GM18520 (cell line): ENCODE measurements around the gene PAEP.

Experiments
- ATAC-seq: cut with Tn5 transposase; IDR thresholded peaks from one replicate; pipeline ENCODE4 v1.9.1; 2021; ENCODE audit not compliant: unreplicated experiment

The PAEP gene

GRCh38 chr9:135574331-135574730 lies 12.8 kb downstream of the PAEP start:
- no peak for ATAC-seq

DNA sequence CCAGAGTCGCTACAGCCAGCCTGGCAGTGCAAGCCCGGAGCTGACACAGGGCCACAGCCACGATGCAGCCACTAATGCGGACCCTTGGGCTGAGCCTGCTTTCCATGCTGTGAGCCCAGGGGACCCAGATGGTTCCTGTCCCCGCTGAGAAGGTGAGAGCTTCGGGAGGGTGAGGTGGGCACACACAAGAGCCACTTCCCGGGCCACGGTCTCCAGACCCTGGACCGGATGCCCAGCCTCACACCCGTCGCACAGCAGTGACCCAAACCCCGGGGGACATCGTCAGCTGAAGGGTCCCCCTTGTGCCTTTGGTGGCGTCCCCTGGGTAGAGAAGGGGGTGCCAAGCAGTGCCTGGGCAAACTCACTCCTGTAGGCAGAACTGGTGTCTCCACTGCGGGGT lies 13.4 kb downstream of the PAEP start:
- no peak for ATAC-seq

DNA sequence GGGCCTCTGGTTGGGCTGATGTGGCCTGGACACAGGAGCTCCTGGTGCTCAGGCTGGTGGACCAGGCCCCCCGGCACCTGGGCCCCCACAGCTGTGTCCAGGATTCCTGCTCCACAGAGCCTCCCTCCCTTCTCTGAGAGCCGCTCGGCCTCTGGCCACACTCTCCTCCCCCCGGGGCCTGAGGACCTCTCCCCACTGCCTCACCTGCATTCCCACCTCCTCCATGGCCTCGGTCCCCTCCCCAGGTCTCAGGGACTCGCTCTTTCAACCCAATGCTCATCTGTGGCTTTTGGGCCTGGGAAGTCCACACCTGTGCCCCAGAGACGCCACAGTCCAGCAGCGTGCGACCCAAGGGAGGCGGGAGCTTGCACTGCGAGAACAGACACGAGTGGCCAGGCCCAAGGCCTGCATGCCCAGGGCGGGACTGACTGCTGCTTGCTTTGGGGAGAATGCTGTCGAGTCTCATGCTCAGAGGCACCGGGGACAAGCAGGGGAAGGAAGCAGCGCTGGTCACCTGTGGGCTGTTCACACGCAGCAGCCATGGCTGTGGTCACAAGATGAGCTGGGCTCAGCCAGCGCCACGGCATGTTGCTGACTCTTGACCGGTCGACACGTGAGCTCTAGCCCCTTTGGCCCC lies 14.6 kb downstream of the PAEP start:
- ATAC-seq, result no peak

DNA sequence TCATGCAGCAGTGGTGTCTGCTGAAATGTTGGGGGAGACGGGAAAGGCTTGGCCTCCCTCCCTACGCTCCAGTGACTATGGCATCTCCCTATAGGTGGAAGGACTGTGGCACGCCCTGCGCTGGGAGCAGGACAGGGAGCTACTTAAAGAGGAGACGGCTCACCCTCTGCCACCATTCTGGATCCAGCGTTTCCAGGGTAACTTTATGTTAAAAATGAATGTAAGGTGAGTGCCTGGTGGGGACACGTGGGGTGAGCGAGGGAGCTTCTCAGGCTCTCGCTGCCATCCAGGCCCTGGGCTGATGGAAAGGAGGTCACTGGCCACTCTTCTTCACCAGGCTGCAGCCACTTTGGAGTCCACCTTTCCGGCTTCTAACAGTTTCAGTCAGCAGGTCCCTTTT lies 15.7 kb downstream of the PAEP start:
- ATAC-seq, result no peak

- ATAC-seq, result no peak
Observed at GRCh38 chr9:135579356-135579755, 17.8 kb downstream of the PAEP start.

- ATAC-seq, result no peak
Observed at GRCh38 chr9:135579889-135580660, 18.5 kb downstream of the PAEP start.

DNA sequence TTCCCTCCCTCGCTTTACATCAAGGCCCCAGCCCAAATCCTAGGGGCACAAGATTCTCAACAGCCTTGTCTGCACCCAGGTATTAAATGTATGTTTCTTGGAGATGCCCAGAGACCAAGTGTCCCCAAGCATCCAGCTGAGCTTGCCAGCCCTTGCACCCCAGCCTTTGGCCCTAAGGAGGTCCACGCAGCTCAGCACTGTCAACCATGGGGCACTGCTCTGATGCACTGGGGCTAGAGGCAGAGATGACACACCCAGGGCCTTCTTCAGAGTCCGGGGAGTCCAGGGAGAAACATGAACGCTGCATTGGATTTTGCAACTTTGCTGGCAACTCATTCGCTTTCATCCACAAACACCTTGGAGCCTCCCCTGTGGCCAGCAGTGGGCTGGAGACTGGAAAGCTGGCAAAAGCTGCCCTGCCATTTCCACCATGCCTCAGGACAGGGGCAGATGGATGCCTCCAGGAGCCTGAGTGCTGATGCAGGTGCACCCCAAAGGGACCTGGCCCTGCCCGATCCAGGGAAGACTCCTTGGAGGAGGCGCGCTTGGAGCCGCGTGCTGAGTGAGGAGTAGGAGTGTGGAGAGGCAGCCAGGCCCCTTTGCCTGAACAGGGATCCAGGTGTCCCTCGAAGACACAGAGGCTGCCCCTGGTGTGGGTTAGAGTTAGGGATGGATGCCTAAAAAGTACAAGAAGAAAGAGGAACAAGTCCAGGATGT lies 19.3 kb downstream of the PAEP start:
- no peak for ATAC-seq

DNA sequence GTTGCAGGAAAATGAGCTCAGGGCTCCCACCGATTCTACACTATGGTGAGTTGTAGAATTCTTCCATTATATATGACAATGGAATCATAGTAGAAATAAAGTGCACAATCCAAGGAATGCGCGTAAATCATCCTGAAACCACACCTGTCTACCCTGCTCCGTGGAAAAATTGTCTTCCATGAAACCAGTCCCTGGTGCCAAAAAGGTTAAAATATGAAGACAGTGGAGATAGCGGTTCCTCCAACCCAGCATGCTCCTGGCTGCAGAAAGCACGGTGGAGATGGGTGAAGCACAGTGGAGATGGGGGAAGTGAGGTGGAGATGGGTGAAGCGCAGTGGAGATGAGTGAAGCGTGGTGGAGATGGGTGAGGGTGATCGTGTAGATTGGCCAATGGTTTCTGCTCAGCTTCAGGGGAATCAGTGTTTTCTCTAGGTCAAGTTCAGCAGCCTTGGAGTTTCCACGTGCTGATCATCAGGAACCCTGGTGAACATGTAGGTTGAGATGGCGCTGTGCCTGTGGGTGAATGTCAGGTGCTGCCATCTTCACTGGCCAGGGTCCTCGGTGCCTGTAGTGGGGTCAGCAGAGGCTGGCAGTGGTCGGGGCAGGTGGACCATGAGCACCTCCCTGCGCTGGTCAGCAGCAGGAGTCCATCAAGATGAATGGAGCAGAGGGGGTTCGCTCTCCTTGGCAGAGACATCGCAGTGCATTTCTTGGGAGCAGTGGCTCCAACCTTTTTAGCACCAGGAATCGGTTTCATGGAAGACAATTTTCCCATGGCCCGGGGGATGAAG lies 20.3 kb downstream of the PAEP start:
- no peak for ATAC-seq

DNA sequence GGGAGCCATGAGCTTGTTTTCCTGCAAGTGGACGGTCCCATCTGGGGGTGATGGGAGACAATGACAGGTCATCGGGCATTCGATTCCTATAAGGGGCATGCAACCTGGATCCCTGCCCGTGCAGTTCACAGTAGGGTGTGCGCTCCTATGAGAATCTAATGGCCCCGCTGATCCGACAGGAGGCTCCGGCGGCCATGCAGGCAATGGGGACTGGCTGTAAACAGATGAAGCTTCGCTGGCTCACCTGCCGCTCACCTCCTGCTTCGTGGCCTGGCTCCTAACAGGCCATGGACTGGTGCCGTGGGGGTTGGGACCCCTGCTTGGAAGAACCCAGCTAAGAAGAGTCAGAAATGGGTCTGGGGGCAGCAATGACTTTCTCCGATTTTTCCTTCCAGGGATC lies 21.0 kb downstream of the PAEP start:
- ATAC-seq, result no peak

- ATAC-seq, result no peak
Observed at GRCh38 chr9:135582966-135583687, 21.6 kb downstream of the PAEP start.

GRCh38 chr9:135583688-135584011 lies 22.1 kb downstream of the PAEP start:
- no peak for ATAC-seq

DNA sequence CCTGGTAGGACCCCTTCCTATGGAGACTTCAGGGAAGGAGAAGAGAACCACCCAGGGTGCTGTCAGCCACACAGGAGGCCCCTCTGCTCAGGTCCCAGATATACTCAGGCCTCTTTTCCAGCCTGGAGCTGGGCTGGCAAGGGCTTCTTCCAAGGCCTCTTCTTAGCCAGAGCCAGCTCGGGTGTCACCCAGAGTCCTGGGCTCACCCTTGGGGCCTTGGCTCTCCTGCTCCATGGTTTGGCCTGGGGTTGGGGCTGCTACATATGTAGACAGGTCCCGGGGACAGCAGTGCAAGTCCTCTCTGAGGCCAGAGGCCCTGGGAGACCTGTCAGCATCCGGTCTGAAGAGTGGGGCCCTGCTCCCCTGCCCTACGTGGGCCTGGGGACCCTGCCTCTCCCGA lies 22.8 kb downstream of the PAEP start:
- ATAC-seq, result no peak

GRCh38 chr9:135584934-135585333 lies 23.4 kb downstream of the PAEP start:
- ATAC-seq, result no peak

- ATAC-seq, result no peak
Observed at GRCh38 chr9:135586601-135587109, 25.1 kb downstream of the PAEP start.

- ATAC-seq, result no peak
Observed at GRCh38 chr9:135587658-135588057, 26.1 kb downstream of the PAEP start.

DNA sequence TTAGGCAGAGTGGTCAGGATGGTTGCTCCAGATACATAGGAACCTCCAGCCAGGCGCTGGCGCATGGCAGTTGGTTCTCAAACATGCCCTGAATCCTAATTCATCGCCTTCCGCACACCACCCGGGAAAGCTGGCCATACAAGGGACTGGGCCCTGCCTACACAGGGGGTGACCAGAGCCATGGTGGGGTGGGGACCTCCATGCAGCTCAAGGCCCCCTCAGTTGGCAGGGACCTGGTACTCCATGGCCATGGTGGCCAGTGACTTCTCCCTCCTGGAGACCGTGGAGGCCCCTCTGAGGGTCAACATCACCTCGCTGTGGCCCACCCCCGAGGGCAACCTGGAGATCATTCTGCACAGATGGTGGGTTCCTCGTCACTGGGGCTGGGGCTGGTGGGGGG lies 26.8 kb downstream of the PAEP start:
- no peak for ATAC-seq

GRCh38 chr9:135588886-135589595 lies 27.5 kb downstream of the PAEP start:
- ATAC-seq, result no peak

DNA sequence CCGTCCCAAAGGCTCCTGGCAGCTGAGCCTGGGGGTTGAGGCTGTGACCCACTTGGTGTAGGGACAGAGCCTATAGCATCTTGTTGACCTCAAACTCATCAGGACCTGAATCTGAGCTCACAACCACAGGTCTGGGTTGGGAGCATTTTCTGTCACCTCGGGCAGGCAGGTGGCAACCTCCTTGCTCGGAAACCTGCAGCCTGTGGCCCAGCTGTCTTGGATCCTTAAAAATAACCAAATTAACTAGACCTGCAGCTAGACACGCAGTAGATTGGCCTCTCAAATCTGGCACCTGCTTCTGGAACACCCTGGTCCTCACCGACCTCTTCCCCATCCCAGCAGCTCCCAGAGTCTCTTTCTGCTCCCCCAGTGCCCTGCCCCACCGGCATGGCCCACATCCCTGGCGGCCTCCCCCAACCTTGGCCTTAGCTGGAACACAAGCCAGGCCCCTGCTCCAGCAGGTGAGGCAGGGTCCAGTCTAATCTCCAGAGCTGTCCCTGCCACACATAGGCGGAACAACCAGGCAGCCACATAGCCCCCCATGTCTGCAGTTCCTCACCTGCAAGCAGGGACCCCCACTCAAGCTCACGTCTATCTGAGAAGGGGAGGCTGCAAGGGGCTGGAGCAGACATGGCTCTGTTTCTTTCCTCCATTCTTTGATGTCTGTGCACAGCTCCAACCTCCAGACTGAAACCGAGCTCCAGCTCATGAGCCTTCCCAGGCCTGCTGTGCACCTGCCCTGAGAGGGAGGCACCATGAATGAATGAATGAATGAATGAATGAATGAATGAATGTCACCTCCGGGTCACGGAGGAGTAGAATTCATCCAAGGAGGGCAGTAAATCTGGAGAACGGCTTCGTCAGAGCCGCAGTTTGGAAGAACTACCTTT lies 28.3 kb downstream of the PAEP start:
- ATAC-seq, result no peak

DNA sequence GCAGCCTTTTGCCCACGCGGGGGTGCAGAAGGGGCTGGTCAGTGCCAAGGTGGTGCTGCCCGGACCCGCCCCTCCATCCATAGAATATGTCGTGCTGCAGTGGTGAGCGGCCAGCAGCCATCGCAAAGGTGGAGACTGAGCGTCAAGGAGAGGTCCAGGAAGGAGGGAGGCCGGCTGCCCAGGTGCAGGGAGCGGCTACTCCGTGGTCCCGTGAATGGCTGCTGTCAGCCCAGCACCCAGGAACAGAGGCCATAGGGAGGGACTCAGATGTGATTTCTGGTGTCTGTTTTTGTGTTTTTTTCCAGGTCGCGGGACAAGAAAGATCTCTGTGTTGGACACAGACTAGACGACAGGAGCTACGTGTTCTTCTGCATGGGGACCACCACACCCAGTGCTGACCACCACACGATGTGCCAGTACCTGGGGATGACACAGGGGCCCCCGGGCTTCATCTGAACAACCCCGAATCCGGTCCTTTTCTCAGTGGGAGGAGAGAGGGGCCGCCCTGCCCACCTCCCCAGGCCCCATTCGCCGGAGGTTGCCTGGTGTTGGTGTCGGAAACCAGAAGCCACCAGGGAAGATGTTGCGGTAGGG lies 29.0 kb downstream of the PAEP start:
- ATAC-seq, result no peak
